ENCODE data around the gene PDIK1L. TPM values are rescaled to one million over a fixed set of nuclear protein-coding genes. Genes with fewer than 3 reads are reported as not detected.

PDIK1L gene
- total and polyA plus RNA-seq, 2 donors (not counting 3 experiments of a cell fraction or from before 2014, with no cell fraction given), result 1.6 to 5.6 TPM

GRCh38 chr1:26072305-26072704 is 39.3 kb upstream of the PDIK1L start:
- DNase-seq (ENCODE audit: low read depth, low spot score), result no peak
- Histone ChIP-seq H3K4me3 (replicated peaks in 1 of 3; ENCODE audit: insufficient read depth in 1 of 3, low read depth in 1 of 3, low read length in 3 of 3) (no peak overlapping the region), H2AFZ (ENCODE audit: low read depth, low read length) (no peak overlapping the region), H3K4me1 (ENCODE audit: control insufficient read depth, extremely low read depth, insufficient read depth, low read length) (no peaks in the 10 kb centered on the region), H3K79me2 (ENCODE audit: control insufficient read depth, insufficient read depth, low read length) (no peaks in the 10 kb centered on the region), H3K36me3 (ENCODE audit: control insufficient read depth in 2 of 2, extremely low read depth in 1 of 2, insufficient read depth in 2 of 2, low read length in 2 of 2) (no peaks in the 10 kb centered on the region), H3K9me3 (replicated peaks; ENCODE audit: control insufficient read depth, insufficient read depth, low read length) (no peaks in the 10 kb centered on the region), H3K9me1 (replicated peaks; ENCODE audit: control insufficient read depth, extremely low read depth, insufficient read depth, low read length) (no peaks in the 10 kb centered on the region), H3K27me3 (ENCODE audit: control insufficient read depth in 2 of 2, insufficient read depth in 2 of 2, low read length in 2 of 2) (peaks cover 2% of the 10 kb centered on the region in 2 experiments), H3K9ac (replicated peaks; ENCODE audit: extremely low read depth, insufficient read depth, low read length) (no peak overlapping the region), H3K4me2 (ENCODE audit: insufficient read depth, low read length) (no peak overlapping the region), H3K27ac (ENCODE audit: insufficient read depth, low read depth, low read length) (no peak overlapping the region), H4K20me1 (replicated peaks; ENCODE audit: control insufficient read depth, extremely low read depth, insufficient read depth, low read length) (no peaks in the 10 kb centered on the region)
- intact Hi-C loops (cut with micrococcal nuclease), result no loop called here
- FAIRE-seq, result no peak
- dilution Hi-C loops (cut with MboI; ENCODE audit: extremely low pct_ligation_motif_present, low sequenced_read_pairs), result no loop called here
- TF ChIP-seq CTCF (IDR thresholded peaks at IDR 0.05; ENCODE audit: extremely low read depth in 1 of 2, insufficient read depth in 1 of 2, low read depth in 1 of 2, low read length in 2 of 2), result no peak
- no peak for TF ChIP-seq JUN (IDR thresholded peaks at IDR 0.05; ENCODE audit: borderline replicate concordance, insufficient read depth, insufficient read length, low read depth)
- TF ChIP-seq EZH2 (IDR thresholded peaks at IDR 0.05; ENCODE audit: borderline replicate concordance, low read depth, low read length, severe bottlenecking), result no peak
- TF ChIP-seq MYC (IDR thresholded peaks at IDR 0.05; ENCODE audit: low read depth, low read length), result no peak
- TF ChIP-seq POLR2AphosphoS5 (IDR thresholded peaks at IDR 0.05; ENCODE audit: insufficient read depth, low read depth, low read length), result no peak
- no peak for TF ChIP-seq MAX (IDR thresholded peaks at IDR 0.05; ENCODE audit: insufficient read depth, insufficient read length)
- TF ChIP-seq FOS (IDR thresholded peaks at IDR 0.05; ENCODE audit: borderline replicate concordance, insufficient read depth, low read length), result no peak
- TF ChIP-seq GATA2 (IDR thresholded peaks at IDR 0.05; ENCODE audit: insufficient read depth, insufficient read length, low read depth, low read length), result no peak
- no peak for TF ChIP-seq POLR2A (IDR thresholded peaks at IDR 0.05; ENCODE audit: low read depth, low read length)
- ChIA-PET POLR2A (no interaction called here), CTCF (interaction anchor here (0.8 kb wide), 1 partner anchor 17 kb away, joined by 3 read pairs; no protein-coding TSS in a partner anchor)
- no TSS peak for BruUV-seq (replicated peaks)
